ENCODE data around the gene RORC.

RORC gene

DNA sequence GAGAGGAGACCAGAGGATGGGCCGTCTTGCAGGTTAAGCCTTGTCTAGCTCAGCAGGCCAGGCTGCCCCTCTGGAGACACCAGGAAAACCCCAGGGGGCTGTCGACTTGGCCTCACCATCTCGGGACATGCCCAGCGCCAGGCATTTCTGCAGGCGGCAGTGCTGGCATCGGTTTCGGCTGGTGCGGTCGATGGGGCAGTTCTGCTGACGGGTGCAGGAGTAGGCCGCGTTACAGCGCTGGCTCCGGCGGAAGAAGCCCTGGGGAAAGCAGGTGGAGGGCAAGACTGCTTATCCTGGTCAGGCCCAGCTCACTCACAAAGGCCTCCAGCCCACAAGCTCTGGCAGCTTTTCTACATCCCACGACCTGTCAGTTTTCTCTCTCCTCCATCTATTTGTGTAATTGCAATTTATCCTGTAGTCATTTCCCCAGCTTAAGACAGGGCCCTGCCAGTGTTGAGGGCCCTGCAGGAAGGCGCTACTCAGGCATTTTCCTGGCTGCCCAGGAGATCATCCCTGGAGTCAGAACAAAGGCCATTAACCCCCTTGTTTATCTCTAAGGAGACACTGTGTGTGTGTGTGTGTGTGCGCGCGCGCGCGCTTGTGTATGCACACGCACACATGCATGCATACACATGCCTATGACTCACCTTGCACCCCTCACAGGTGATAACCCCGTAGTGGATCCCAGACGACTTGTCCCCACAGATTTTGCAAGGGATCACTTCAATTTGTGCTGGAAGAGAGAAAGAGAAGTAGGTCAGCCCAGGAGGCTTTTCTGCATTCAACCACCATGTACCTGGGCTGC is 14.9 kb downstream of the RORC start:
- H3K4me3 ChIP-seq (ENCODE audit: low read length) = no peak overlapping the region
- no peaks in the 10 kb centered on the region for H3K36me3 ChIP-seq (ENCODE audit: insufficient read depth, low read length)
- H3K4me1 ChIP-seq (ENCODE audit: insufficient read depth, low read length) = no peaks in the 10 kb centered on the region
- no peak overlapping the region for H2AFZ ChIP-seq (ENCODE audit: low read depth, low read length)
- no peaks in the 10 kb centered on the region for H3K9me3 ChIP-seq (ENCODE audit: low read length)
- H3K27me3 ChIP-seq (ENCODE audit: insufficient read depth, low read length) = peaks cover 60% of the 10 kb centered on the region

DNA sequence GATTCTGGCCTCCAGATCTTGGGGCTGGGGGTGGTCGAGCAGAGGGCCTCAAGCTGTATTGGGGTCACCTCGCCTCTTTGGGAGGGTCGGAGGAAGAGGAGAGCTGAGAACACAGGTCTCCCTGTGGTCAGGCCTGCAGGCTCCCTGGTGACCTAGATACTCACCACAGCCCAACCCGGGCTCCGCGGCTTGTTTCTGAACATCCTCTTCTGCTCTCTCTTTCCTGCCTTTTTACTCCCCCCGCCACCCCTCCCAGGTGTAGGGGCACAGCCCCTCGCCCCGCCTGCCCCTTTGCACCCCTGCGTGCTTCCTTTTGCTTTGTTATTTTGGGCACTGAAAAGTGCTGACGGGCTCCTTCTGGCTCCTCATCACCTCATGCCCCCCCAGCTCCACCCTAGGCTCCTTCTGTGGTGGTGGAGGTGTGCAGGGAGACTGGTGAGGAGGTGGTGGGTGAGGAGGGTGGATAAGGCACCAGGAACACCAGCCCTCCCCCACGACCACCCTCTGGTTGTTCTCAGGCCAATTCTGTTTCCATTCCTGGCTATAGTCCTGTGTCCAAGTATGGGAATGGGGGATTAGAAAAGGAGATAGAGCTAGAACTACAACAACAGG is 15.8 kb downstream of the RORC start:
- Histone ChIP-seq H3K27me3 (ENCODE audit: insufficient read depth, low read length) (peaks cover 58% of the 10 kb centered on the region), H2AFZ (ENCODE audit: low read depth, low read length) (no peak overlapping the region), H3K36me3 (ENCODE audit: insufficient read depth, low read length) (no peaks in the 10 kb centered on the region), H3K4me1 (ENCODE audit: insufficient read depth, low read length) (no peaks in the 10 kb centered on the region), H3K9me3 (ENCODE audit: low read length) (no peaks in the 10 kb centered on the region), H3K4me3 (ENCODE audit: low read length) (no peak overlapping the region)

DNA sequence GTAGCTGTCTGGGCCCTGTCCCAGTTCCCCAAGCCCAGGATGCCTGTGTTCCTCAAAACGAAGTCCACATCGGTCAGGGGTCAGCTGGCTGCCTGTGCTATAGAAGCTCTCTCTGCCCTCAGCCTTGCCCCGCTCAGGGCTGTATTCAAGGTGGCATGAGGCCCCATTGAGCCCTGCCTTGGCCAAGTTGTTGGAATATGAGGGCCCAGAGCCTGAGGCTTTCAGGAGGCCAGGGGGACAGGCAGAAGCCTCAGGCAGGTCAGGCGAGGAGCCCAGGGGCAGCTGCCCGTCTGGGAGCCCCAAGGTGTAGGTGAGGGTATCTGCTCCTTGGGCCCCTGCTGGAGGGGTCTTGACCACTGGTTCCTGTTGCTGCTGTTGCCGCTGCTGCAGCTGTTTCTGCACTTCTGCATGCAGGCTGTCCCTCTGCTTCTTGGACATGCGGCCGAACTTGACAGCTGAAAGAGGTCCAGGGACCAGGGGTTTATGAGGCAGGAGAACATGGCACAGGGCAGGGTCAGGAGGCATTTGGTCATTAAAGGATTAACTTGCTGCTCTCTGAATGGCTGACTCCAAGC is 16.5 kb downstream of the RORC start:
- Histone ChIP-seq H3K36me3 (ENCODE audit: insufficient read depth, low read length) (no peaks in the 10 kb centered on the region), H3K4me1 (ENCODE audit: insufficient read depth, low read length) (no peaks in the 10 kb centered on the region), H2AFZ (ENCODE audit: low read depth, low read length) (no peak overlapping the region), H3K4me3 (ENCODE audit: low read length) (no peak overlapping the region), H3K27me3 (ENCODE audit: insufficient read depth, low read length) (peaks cover 54% of the 10 kb centered on the region), H3K9me3 (ENCODE audit: low read length) (no peaks in the 10 kb centered on the region)

DNA sequence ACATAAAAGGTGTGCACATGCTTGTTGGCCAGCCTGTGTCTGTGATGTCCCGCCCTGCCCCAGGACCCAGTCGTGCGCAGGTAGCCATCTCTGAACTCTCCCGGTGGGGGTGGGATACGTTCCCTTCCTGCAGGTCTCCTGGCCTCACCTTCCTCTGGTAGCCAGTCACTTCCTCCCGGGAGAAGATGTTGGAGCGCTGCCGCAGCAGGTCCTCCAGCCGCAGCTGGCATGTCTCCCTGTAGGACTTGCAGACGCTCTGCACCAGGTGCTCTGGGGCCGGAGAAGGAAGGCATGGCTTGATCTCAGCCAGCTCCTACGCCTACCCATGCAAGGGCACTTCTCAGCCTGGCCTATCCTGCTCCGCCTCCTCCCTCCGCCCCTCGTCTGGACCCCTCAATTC is 17.2 kb downstream of the RORC start:
- no peaks in the 10 kb centered on the region for H3K36me3 ChIP-seq (ENCODE audit: insufficient read depth, low read length)
- no peak overlapping the region for H2AFZ ChIP-seq (ENCODE audit: low read depth, low read length)
- no peaks in the 10 kb centered on the region for H3K9me3 ChIP-seq (ENCODE audit: low read length)
- H3K27me3 ChIP-seq (ENCODE audit: insufficient read depth, low read length) = peaks cover 50% of the 10 kb centered on the region
- no peaks in the 10 kb centered on the region for H3K4me1 ChIP-seq (ENCODE audit: insufficient read depth, low read length)
- no peak overlapping the region for H3K4me3 ChIP-seq (ENCODE audit: low read length)

DNA sequence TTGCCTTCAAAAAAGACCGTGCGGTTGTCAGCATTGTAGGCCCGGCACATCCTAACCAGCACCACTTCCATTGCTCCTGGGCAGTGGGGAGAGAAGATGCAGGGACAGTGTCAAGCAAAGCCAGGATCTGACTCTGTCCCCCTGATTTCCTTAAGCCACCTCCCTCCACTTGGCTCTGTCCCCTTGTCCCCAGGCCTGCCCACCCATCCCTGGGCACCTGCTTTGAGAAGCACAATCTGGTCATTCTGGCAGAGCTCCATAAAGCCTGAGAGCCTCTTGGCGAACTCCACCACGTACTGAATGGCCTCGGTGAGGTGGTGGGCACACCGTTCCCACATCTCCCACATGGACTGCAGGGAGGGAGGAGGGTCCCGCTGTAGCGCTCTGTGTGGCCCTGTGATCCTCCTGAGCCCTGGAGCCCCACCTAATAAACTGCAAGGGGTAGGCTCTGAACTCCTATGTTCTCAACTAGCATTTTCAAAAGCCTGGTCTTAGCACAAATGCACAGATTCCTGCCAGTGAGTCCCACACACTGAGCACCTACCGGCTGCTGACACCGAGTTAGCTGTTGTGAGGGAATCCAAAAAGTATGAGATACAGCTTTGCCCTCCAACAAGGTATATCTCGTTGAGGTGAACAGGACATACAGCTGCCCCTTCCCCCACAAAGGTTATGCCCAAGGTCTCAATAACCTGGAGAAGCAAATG is 18.2 kb downstream of the RORC start:
- Histone ChIP-seq H3K36me3 (ENCODE audit: insufficient read depth, low read length) (no peaks in the 10 kb centered on the region), H3K4me1 (ENCODE audit: insufficient read depth, low read length) (no peaks in the 10 kb centered on the region), H2AFZ (ENCODE audit: low read depth, low read length) (no peak overlapping the region), H3K9me3 (ENCODE audit: low read length) (no peaks in the 10 kb centered on the region), H3K27me3 (ENCODE audit: insufficient read depth, low read length) (peaks cover 45% of the 10 kb centered on the region), H3K4me3 (ENCODE audit: low read length) (no peak overlapping the region)

DNA sequence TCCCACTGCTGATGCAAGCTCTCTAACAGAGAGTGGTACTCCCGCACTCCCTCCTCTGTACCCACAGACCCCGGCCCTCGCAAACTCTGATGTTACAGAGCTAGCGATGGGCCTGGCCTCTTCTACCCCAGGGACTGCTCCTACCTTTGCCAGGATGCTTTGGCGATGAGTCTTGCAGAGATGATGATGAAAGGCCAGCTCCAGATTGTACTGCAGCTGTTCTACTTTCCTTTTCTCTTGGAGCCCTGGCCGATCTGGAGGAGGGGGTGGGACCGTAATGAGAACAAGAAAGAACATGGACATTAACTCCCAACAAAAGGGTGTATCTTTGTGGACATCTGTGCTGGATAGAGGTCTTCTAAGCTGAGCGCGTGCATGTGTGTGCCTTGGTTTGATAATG is 20.4 kb downstream of the RORC start:
- no peak overlapping the region for H2AFZ ChIP-seq (ENCODE audit: low read depth, low read length)
- H3K4me1 ChIP-seq (ENCODE audit: insufficient read depth, low read length) = no peaks in the 10 kb centered on the region
- H3K27me3 ChIP-seq (ENCODE audit: insufficient read depth, low read length) = peaks cover 45% of the 10 kb centered on the region
- no peaks in the 10 kb centered on the region for H3K36me3 ChIP-seq (ENCODE audit: insufficient read depth, low read length)
- H3K9me3 ChIP-seq (ENCODE audit: low read length) = no peaks in the 10 kb centered on the region
- no peak overlapping the region for H3K4me3 ChIP-seq (ENCODE audit: low read length)

DNA sequence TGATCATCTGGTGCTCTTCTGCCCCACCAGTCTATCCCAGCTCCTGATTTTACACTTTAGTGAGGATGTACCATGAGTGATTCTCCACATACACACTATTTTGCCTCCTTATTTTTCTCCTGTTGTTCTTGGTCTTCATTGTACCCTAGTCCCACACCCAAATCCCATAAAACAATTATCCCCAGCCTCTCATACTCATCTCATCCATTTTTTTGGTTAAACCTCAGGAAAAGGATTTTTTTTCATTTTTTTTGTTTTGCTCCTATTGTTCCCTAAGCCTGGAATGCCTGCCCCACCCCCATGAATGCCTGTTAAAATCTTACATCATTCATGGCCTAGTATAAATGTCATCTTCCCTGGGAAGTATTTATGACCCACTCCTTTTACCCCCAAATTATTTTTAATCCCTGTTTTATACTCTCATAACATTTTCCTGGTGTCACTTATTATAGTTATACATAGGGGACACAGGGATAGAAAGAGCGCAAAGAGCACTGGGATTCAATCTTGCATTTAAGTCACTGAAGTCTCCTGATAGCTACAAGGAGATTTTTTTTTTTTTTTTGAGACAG is 21.5 kb downstream of the RORC start:
- H3K27me3 ChIP-seq (ENCODE audit: insufficient read depth, low read length) = peaks cover 52% of the 10 kb centered on the region
- no peaks in the 10 kb centered on the region for H3K9me3 ChIP-seq (ENCODE audit: low read length)
- H3K4me3 ChIP-seq (ENCODE audit: low read length) = no peak overlapping the region
- H2AFZ ChIP-seq (ENCODE audit: low read depth, low read length) = no peak overlapping the region
- no peaks in the 10 kb centered on the region for H3K4me1 ChIP-seq (ENCODE audit: insufficient read depth, low read length)
- H3K36me3 ChIP-seq (ENCODE audit: insufficient read depth, low read length) = no peaks in the 10 kb centered on the region

DNA sequence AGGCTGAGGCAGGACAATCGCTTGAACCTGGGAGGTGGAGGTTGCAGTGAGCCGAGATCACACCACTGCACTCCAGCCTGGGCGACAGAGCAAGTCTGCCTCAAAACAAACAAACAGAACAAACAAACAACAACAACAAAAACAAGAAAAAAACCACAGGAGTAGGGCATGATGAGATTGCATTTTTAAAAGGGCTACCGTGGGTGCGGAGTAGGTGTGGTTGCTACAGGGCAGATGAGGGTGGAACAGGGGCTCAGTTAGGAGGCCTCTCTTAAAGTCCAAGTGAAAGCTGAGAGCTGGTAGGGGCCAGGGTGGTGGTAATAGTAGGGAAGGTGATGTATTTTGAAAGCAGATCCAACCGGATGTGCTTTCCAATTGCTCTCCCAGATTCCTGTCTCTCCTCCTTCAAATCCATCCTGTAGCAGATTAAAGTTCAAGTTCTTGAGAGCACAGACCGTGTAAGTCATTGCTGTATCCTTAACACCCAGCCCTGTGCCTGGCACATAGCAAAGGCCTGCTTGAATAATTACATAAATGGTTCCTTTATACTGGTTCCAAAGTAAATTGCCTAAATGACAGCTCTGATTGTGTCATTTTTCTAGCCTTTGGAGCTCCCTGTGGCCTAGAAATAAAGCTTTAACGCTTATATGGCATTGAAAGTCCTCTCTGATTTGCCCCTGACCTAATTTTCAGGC is 22.2 kb downstream of the RORC start:
- Histone ChIP-seq H3K4me1 (ENCODE audit: insufficient read depth, low read length) (no peaks in the 10 kb centered on the region), H3K27me3 (ENCODE audit: insufficient read depth, low read length) (peaks cover 52% of the 10 kb centered on the region), H3K4me3 (ENCODE audit: low read length) (no peak overlapping the region), H3K36me3 (ENCODE audit: insufficient read depth, low read length) (no peaks in the 10 kb centered on the region), H3K9me3 (ENCODE audit: low read length) (no peaks in the 10 kb centered on the region), H2AFZ (ENCODE audit: low read depth, low read length) (no peak overlapping the region)

DNA sequence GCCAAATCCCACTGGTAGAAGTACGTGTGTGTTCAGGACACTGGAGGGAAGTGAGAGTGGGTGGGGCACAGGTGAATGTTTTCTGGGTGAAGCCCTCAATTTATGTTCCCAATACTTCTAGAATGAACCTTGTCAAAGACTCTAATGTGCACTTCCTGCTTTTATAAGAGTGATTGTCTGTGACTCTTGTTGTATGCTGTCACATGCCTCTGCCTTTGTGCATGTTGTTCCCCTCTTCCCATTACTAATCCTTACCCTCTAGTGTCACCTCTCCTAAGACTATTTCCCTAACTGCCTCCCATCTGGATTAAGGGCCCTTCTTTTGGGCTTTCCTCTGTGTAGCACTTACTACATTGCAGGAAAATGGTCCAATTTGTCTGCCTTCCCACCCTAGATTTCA is 23.8 kb downstream of the RORC start:
- H2AFZ ChIP-seq (ENCODE audit: low read depth, low read length) = no peak overlapping the region
- H3K4me3 ChIP-seq (ENCODE audit: low read length) = no peak overlapping the region
- no peaks in the 10 kb centered on the region for H3K9me3 ChIP-seq (ENCODE audit: low read length)
- H3K27me3 ChIP-seq (ENCODE audit: insufficient read depth, low read length) = peaks cover 52% of the 10 kb centered on the region
- H3K4me1 ChIP-seq (ENCODE audit: insufficient read depth, low read length) = no peaks in the 10 kb centered on the region
- no peaks in the 10 kb centered on the region for H3K36me3 ChIP-seq (ENCODE audit: insufficient read depth, low read length)

DNA sequence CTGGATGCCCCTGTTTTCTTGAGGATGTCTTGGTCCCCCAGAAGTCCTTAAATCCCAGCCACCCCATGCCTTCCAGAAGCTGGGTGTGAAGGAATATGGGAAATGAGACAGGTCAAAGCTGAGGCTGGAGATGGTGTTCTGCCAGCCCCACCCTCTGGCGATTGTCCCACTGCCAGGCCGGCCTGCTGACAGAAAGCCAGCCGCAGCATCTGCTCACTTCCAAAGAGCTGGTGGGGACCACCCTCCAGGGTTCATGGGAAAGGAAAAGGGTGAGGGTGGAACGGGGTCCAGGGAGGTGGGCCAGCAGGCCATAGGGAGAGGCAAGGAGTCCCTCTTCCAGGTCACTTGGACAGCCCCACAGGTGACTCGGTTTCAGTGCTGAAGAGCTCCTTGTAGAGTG is 24.5 kb downstream of the RORC start:
- Histone ChIP-seq H3K4me1 (ENCODE audit: insufficient read depth, low read length) (no peaks in the 10 kb centered on the region), H3K9me3 (ENCODE audit: low read length) (no peaks in the 10 kb centered on the region), H3K36me3 (ENCODE audit: insufficient read depth, low read length) (no peaks in the 10 kb centered on the region), H3K4me3 (ENCODE audit: low read length) (no peak overlapping the region), H2AFZ (ENCODE audit: low read depth, low read length) (no peak overlapping the region), H3K27me3 (ENCODE audit: insufficient read depth, low read length) (peaks cover 53% of the 10 kb centered on the region)

DNA sequence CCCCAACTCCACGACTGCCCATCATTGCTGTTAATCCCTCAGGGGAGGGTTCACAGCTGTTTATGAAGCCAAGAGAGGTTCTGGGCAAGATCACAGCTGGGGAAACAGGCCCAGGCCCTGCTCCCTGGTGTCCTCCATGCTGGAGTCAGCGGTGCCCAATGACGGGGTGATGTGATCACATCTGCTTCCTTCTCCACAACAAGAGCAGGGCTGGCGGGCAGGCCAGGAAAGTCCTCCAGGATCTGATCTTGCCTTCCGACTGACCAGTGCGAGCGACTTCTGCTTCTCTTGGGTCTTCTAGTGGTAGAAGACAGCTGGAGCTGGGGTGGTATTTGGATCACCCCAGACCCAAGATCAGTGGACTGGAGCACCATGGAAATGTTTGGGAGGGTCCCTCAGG is 25.4 kb downstream of the RORC start:
- no peak overlapping the region for H2AFZ ChIP-seq (ENCODE audit: low read depth, low read length)
- H3K4me3 ChIP-seq (ENCODE audit: low read length) = no peak overlapping the region
- no peaks in the 10 kb centered on the region for H3K36me3 ChIP-seq (ENCODE audit: insufficient read depth, low read length)
- no peaks in the 10 kb centered on the region for H3K4me1 ChIP-seq (ENCODE audit: insufficient read depth, low read length)
- H3K27me3 ChIP-seq (ENCODE audit: insufficient read depth, low read length) = peaks cover 60% of the 10 kb centered on the region
- H3K9me3 ChIP-seq (ENCODE audit: low read length) = no peaks in the 10 kb centered on the region

DNA sequence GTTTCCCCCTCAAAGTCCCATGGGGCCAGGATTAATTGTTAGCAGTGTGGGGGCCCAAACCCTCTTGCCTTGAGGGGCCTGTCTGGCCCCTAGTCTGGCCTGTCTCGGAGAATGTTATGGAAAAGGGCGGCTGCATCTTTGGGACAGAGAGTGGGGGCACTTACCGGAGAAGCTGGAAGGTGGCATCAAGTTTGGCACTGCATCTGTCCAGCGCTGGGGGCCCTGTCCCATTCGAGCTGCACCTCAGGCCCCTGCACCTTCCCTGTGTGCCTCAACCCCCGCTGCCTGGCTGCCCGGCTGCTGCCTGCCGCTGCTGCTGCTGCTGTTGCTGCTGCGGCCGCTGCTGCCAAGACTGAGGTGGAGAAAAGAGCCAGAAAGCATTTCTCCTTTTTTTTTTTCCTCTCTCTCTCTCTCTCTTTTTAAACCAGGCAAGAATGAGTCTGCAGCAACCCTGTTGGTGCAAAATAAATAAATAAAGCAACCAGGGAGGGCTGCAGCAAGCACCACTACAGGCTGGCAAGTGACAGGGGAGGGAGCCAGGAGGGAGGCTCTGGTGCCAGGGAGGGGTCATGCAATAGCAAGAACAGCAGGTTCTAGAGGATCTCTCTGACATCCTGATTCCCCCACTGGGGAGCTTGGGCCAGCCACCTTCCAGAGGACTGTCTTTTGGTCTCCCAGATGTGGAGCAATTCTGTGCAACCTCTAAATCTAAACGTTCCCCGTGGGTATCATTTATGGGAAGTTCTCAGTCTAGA is 26.4 kb downstream of the RORC start, which contains the start of gene LINGO4:
TSS of gene LINGO4 (minus strand) at position 354 of the 755 bp plus-strand sequence. CDS start 2,715 bp downstream, outside the sequence.
- no peaks in the 10 kb centered on the region for H3K9me3 ChIP-seq (ENCODE audit: low read length)
- H3K4me3 ChIP-seq (ENCODE audit: low read length) = no peak within 1 kb of the TSS
- no peaks in the 10 kb centered on the region for H3K4me1 ChIP-seq (ENCODE audit: insufficient read depth, low read length)
- H2AFZ ChIP-seq (ENCODE audit: low read depth, low read length) = no peak within 1 kb of the TSS
- H3K36me3 ChIP-seq (ENCODE audit: insufficient read depth, low read length) = no peaks in the 10 kb centered on the region
- peaks cover 67% of the 10 kb centered on the region for H3K27me3 ChIP-seq (ENCODE audit: insufficient read depth, low read length)

Measured in neuron (in vitro differentiated cells).